ENCODE measurements around the gene NLRC3.

DNA sequence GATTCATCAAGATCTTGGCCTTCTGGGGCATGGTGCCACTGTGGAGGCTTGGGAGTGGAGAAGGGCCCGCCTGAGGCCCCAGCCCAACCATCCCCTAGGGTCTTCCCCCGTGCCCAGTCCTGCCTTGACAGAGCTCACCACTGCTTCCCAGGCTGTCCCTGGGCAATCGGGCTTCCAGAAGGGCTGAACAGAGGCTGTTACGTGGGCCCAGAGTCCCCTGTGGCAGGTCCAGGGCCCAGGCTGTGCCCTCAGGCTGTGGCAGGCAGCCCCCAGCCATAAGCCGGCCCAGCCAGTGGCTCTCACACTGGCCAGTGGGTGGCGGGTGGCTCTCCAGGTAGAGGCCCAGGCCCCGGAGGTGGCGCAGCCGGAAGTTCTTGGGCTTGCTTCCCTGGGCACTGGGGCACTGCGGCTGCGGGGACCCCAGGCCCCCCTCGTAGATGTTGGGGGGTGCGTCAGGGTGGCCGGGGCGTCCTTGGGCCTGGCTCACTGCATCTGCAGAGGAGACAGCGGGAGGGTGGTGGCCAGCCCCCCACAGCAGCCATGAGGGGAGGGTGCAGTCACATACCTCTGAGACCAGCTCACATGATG, 82.7 kb downstream of the NLRC3 start:
- TF ChIP-seq, protein P1, sequence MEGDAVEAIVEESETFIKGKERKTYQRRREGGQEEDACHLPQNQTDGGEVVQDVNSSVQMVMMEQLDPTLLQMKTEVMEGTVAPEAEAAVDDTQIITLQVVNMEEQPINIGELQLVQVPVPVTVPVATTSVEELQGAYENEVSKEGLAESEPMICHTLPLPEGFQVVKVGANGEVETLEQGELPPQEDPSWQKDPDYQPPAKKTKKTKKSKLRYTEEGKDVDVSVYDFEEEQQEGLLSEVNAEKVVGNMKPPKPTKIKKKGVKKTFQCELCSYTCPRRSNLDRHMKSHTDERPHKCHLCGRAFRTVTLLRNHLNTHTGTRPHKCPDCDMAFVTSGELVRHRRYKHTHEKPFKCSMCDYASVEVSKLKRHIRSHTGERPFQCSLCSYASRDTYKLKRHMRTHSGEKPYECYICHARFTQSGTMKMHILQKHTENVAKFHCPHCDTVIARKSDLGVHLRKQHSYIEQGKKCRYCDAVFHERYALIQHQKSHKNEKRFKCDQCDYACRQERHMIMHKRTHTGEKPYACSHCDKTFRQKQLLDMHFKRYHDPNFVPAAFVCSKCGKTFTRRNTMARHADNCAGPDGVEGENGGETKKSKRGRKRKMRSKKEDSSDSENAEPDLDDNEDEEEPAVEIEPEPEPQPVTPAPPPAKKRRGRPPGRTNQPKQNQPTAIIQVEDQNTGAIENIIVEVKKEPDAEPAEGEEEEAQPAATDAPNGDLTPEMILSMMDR (IDR thresholded peaks at IDR 0.05) = no peak
- TF ChIP-seq POLR2AphosphoS5 (IDR thresholded peaks at IDR 0.05; ENCODE audit: low read depth, low read length) = no peak
- TF ChIP-seq SIN3A (IDR thresholded peaks at IDR 0.05; ENCODE audit: borderline replicate concordance, insufficient read depth, low read depth, low read length) = no peak
- TF ChIP-seq, protein P2, sequence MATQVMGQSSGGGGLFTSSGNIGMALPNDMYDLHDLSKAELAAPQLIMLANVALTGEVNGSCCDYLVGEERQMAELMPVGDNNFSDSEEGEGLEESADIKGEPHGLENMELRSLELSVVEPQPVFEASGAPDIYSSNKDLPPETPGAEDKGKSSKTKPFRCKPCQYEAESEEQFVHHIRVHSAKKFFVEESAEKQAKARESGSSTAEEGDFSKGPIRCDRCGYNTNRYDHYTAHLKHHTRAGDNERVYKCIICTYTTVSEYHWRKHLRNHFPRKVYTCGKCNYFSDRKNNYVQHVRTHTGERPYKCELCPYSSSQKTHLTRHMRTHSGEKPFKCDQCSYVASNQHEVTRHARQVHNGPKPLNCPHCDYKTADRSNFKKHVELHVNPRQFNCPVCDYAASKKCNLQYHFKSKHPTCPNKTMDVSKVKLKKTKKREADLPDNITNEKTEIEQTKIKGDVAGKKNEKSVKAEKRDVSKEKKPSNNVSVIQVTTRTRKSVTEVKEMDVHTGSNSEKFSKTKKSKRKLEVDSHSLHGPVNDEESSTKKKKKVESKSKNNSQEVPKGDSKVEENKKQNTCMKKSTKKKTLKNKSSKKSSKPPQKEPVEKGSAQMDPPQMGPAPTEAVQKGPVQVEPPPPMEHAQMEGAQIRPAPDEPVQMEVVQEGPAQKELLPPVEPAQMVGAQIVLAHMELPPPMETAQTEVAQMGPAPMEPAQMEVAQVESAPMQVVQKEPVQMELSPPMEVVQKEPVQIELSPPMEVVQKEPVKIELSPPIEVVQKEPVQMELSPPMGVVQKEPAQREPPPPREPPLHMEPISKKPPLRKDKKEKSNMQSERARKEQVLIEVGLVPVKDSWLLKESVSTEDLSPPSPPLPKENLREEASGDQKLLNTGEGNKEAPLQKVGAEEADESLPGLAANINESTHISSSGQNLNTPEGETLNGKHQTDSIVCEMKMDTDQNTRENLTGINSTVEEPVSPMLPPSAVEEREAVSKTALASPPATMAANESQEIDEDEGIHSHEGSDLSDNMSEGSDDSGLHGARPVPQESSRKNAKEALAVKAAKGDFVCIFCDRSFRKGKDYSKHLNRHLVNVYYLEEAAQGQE (IDR thresholded peaks at IDR 0.05; ENCODE audit: insufficient read depth in 1 of 2, low read depth in 2 of 2, low read length in 1 of 2) = no peak

Data from Panc1 (cell line).